DMS 273 (cell line): ENCODE results near the gene SLC13A1.
"Not testable (repeated sequence)": the region's sequence is repeated elsewhere in the genome, so short reads cannot be mapped to it uniquely, and the experiment has no call there.

Experiments used
- DNase-seq: peaks from one replicate; lab custom pipeline; 2025; ENCODE audit not compliant: unreplicated experiment; lab: John Stamatoyannopoulos, UW

Gene SLC13A1

GRCh38 chr7:123131140-123131539 lies 68.6 kb downstream of the SLC13A1 start:
- DNase-seq: no peak

- no peak for DNase-seq
These were observed 73.1 kb downstream of the SLC13A1 start for GRCh38 chr7:123126691-123127090.

GRCh38 chr7:123126171-123126570 lies 73.6 kb downstream of the SLC13A1 start:
- DNase-seq: no peak

DNA sequence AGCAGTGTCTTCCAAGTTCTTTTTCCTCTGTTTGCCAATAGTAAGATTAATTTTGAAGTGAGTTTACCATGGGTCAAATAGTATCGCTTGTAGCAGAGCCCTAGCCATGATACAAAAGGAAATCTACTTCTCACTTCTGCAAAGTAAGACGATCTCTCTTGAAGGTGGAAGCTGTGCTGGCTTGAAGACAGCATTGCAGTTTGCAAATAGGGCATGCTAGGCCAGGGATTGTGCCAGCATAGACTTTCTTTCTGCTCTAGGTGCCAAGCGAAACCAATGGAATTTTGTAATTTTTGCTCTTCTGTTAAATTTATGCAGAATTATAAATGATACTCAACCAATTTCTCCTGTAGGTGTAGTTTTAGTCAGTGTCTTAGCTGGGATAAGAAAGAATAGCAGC lies 74.5 kb downstream of the SLC13A1 start:
- DNase-seq: no peak

DNA sequence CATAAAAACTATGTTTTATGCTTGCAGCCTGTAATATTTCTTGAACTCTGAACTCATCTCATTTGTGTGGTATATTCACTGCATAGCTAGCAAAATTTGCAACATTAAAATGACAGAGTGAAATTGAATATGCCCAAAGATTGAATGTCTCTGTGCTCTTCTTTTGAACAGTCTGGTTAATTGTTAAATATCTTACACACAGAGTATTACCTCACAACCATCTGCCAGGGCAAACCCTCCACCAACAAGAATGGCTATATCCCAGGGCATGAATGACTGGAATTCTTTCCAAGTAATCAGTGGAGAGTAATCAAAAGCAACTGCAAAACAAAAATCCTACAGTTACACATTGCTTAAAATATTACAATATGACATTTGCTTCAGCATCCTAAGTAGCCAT lies 76.9 kb downstream of the SLC13A1 start:
- DNase-seq: no peak

- DNase-seq: no peak
These were observed 79.5 kb downstream of the SLC13A1 start for GRCh38 chr7:123120286-123120685.

DNA sequence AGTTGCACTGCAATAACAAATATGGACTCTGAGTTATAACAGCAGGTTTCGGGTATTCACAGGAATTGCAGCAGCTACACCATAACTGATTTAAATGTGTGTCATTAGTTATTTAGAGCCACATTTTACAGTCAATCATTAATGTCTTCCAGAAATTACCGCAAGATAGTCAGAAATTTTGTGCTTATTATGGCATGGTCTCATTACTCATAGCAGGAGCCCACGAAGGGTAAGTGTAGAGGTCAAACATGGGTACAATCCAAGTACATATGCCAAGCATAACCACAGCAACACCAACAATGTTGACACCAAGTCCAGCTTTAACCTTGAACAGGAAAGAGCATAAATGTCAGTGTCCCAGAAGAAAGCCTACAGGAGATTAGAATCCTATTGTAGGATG lies 84.4 kb downstream of the SLC13A1 start:
- DNase-seq: no peak

DNA sequence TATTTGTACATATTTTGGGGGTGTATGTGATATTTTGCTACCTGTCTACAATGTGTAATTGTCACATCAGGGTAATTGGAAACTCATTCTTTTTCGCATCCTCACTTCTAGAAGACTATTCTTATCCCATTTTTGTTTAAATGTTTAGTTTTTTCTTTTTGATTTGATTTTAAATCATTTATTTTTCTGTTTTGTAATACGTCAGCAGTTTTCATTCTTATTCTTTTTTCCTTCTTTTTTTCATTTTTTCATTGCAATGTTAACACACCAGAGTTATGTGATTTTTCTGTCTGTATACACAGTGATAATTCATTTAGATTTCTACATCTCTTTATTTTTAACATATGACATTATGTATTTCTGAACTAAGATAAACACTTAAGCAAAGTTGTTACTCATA lies 85.5 kb downstream of the SLC13A1 start:
- no peak for DNase-seq

DNA sequence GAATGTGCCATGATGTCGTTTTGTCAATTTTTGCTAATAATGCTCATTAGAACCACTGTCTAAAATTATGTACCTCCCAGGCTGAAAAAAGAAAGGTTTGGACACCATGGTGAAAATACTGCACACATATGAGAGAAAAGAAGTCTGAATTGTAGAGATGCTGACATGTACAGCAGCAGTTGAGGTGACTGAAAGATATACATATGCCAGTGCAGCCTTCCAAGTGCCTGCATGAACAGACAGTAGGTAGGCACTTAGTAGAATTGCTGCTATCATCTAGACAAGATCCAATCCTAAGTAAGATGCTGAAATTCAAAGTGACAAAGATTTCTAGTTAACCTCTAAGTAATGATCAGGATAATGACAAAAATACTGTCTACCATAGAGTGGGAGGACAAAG lies 86.9 kb downstream of the SLC13A1 start:
- DNase-seq: no peak

DNA sequence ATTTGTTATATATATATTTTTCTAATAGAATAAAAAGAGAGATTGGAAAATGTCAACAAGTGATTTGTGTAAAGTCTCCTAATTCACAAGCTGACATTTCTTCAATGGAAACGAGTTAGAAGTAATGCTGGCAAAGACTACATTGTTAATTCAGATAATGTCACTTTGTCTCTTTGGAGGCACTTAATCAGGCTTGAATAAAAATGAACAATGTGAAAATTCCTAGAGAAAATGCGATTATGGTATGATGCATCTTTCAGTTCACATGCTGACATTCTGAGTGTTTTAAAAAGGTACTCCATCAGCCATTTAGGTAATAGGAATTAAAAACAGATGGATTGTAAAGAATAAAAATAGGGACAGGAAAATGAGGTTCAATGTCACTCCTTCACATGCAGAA lies 100.1 kb downstream of the SLC13A1 start:
- DNase-seq: no peak

DNA sequence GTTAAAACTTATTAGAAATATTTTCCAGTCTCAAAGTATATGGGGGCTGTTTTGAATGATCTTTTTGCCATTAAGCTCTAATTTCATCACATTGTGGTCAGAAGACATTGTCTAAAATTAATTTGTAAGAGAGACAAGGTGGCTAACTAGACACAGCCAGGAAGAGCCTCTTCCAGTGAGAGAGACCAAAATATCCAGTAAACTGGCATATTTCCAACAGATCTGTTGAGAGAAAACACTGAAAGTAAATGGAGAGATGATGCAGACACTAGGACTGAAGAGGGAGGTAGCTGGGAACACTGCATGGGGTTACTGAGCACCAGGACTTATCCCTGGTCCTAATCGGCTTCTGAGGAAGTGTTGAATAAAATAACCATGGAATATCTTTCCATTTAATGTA lies 102.8 kb downstream of the SLC13A1 start:
- DNase-seq: no peak

GRCh38 chr7:123096434-123096833 lies 103.3 kb downstream of the SLC13A1 start:
- no peak for DNase-seq

DNA sequence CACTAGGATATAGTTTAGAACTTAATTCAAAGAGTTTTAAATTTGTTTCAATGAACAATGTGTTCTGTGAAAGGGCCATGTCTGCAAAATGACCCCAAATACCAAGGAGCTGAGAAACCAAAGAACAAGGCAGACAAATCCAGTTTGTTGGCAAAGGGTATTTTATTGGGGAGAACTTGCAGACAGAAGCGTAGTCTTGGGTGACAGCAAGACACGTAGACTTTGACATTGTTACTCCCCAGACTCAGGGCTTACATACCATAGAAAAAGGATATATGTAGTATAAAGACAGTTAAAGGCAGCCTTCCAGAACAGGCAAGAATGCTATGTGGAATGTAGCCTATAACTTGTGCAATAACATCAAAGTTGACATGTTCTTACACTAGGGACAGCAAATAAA lies 109.3 kb downstream of the SLC13A1 start:
- DNase-seq: no peak

DNA sequence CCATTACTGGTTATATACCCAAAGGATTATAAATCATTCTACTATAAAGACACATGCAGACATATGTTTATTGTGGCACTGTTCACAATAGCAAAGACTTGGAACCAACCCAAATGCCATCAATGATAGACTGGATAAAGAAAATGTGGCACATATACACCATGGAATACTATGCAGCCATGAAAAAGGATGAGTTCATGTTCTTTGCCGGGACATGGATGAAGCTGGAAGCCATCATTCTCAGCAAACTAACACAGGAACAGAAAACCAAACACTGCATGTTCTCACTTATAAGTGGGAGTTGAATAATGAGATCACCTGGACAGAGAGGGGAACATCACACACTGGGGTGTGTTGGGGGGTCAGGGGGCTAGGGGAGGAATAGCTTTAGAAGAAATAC lies 112.9 kb downstream of the SLC13A1 start:
- DNase-seq: not testable (repeated sequence)

- not testable (repeated sequence) for DNase-seq
These were observed 114.9 kb downstream of the SLC13A1 start for GRCh38 chr7:123084861-123085260.

- DNase-seq: no peak
These were observed 120.7 kb downstream of the SLC13A1 start for GRCh38 chr7:123079021-123079420.

DNA sequence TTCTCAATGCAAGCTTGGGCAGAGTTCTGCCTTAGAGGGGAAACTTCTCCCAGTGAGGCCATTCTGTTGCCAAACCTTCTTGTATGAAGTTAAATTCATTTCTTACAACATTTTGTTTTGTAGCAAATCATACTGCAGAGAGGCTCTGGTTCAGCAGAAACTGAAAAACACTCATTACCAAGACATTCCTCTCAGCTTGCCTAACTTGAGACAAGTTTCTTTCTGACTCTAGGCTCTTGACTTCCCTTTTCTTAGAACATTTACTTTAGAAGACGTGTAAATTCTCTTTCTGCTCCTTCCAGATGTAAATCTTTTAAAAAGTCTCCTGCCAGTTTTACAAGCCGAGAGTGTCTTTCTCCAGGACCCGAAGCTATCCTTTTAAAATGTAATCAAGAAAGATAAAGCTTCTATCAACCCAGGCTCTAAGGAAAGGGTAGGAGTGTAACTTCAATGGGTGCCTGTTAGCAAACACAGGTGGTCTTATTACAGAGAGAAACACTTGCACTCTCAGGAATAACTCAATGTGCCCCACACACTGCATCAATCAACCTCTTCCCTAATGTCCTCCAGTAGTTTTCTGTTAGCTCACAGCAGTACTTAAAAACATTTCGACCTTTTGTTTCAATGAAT lies 123.8 kb downstream of the SLC13A1 start:
- DNase-seq: no peak

GRCh38 chr7:123070702-123071286 lies 129.0 kb downstream of the SLC13A1 start:
- DNase-seq: peak; percentile 54

DNA sequence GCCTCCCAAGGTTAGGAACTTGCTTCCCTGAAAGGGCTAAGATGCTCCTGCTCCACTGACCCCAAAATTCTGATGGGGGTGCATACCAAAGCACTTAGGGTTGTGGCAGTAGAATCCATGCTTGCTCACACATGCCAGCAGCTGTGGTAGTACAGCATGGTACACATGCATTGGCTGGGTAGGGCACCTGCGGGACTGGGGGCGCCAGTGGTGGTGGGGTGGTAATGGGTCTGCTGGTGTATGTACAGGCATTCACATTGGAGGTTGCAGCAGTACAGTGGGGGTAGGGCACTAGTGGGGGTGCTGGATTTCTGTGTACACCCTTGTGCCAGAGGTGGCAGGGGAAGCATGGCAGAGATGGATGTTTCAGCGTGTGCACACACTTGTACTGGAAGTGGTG lies 132.0 kb downstream of the SLC13A1 start:
- no peak for DNase-seq
